Measurements from ENCODE around the gene TBC1D4. TPM values are rescaled to one million over a fixed set of nuclear protein-coding genes. Genes with fewer than 3 reads are reported as not detected.

Gene TBC1D4
- total RNA-seq, 4 donors from 2014 or later, result 10.5 to 35.0 (median 33.1) TPM

DNA sequence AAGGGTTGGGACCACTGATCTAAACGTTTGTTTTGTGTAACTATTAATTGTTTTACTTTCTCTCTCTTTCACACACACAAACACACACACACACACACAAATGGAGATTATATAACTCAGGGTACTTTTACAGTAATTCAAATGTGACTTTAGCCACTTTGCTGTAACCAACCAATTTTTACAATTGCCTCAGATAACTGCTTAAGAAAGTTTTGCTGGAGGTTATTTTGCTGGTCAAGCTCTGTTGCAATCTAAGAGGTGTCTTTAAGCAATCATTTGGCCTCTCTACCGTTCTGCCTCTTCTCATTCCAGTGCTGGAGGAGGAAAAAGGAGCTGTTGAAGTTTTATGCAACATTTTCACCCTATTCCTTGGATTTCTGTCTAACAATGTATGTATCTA is 63.0 kb downstream of the TBC1D4 start:
- no peak for DNase-seq
- no peaks in the 10 kb centered on the region for H3K36me3 ChIP-seq
- no peaks in the 10 kb centered on the region for H3K27me3 ChIP-seq
- H3K4me3 ChIP-seq, result no peak overlapping the region
- peaks cover 0 to 3% (median 2%) of the 10 kb centered on the region in 4 donors for H3K4me1 ChIP-seq
- H3K27ac ChIP-seq, result no peak overlapping the region
- H3K9me3 ChIP-seq, result no peaks in the 10 kb centered on the region
- no peak for TF ChIP-seq CTCF (IDR thresholded peaks at IDR 0.05)
- TF ChIP-seq POLR2A (IDR thresholded peaks at IDR 0.05), result no peak

DNA sequence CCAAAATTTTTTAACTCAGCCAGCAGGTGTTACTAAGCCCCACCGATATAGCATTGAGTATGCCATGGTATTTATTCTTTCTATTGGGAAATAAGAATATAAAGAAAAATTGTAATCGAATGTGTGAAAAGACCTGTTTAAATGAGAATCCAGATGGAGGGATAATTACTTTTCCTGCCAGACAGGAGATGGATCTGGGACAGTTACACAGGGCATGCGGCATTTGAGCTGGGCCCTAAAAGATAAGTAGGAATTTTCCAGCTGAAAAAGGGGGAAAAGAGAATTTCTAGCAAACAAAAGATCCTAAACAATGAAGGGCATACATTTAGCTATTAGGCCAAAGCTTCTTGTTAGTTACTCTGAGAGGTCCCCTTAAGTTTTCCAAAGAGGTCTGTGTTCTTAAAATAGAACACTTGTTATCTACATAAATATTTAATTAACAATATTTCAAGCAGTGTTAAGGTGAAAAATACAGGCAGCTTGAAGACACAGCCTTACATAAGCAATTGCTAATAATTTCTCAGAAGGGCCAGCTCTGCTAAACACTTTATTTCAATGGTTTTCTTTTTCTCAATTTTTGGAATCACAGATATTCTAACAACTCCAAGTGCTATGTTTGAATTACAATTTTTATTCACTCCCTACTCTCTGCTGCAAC is 63.7 kb downstream of the TBC1D4 start:
- Histone ChIP-seq H3K27me3 (no peaks in the 10 kb centered on the region), H3K4me1 (peaks cover 0 to 3% (median 2%) of the 10 kb centered on the region in 4 donors), H3K27ac (no peak overlapping the region), H3K4me3 (no peak overlapping the region), H3K36me3 (no peaks in the 10 kb centered on the region), H3K9me3 (no peaks in the 10 kb centered on the region)
- TF ChIP-seq CTCF (IDR thresholded peaks at IDR 0.05), result no peak
- no peak for TF ChIP-seq POLR2A (IDR thresholded peaks at IDR 0.05)
- DNase-seq, result no peak

DNA sequence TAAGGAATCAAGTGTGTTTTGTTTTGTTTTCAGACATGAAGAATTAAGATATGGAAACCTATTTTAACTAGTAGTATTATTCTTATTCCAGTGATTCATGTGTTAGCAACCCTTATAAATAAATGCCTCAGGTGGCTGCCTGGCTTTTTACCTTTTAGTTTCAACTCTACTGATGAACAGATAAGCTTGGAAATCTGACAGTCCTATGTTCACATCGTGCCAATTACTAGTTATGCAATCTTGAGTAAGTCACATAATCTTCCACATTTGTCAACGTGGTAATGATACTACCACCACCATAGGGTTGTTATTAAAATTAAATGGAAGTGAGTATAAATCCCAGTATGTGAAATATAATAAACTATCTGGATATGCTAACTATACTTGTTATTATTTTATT is 64.3 kb downstream of the TBC1D4 start:
- DNase-seq, result no peak
- TF ChIP-seq POLR2A (IDR thresholded peaks at IDR 0.05) (no peak), CTCF (IDR thresholded peaks at IDR 0.05) (no peak)
- no peaks in the 10 kb centered on the region for H3K9me3 ChIP-seq
- H3K27ac ChIP-seq, result no peak overlapping the region
- no peaks in the 10 kb centered on the region for H3K36me3 ChIP-seq
- no peak overlapping the region for H3K4me3 ChIP-seq
- H3K4me1 ChIP-seq, result peaks cover 0 to 3% (median 2%) of the 10 kb centered on the region in 4 donors
- H3K27me3 ChIP-seq, result no peaks in the 10 kb centered on the region

DNA sequence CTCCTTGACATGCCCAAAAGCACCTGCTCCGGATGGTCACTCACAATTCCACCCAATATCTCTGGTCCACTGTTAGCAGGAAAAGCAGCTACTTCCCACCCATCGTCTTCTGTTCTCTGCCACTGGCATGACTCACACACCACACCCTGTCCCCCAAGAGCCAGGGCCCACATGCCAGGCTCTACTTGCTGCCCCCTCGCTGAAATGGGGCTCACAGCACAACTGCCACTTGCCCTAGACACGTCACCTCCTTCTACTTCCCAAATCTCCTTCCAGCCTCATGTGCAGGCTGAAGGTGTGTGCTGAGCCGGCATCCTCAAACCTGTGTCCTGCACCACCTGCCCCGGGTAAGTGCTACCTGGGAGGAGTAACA is 65.0 kb downstream of the TBC1D4 start:
- Histone ChIP-seq H3K4me3 (no peak overlapping the region), H3K9me3 (no peaks in the 10 kb centered on the region), H3K27ac (no peak overlapping the region), H3K4me1 (peaks cover 0 to 3% (median 2%) of the 10 kb centered on the region in 4 donors), H3K27me3 (no peaks in the 10 kb centered on the region), H3K36me3 (no peaks in the 10 kb centered on the region)
- DNase-seq, result no peak
- no peak for TF ChIP-seq CTCF (IDR thresholded peaks at IDR 0.05)
- no peak for TF ChIP-seq POLR2A (IDR thresholded peaks at IDR 0.05)

GRCh38 chr13:75416327-75417011 is 65.5 kb downstream of the TBC1D4 start:
- H3K4me1 ChIP-seq, result peaks cover 0 to 3% (median 2%) of the 10 kb centered on the region in 4 donors
- H3K9me3 ChIP-seq, result no peaks in the 10 kb centered on the region
- TF ChIP-seq CTCF (IDR thresholded peaks at IDR 0.05) (no peak), POLR2A (IDR thresholded peaks at IDR 0.05) (no peak)
- H3K27me3 ChIP-seq, result no peaks in the 10 kb centered on the region
- no peaks in the 10 kb centered on the region for H3K36me3 ChIP-seq
- H3K27ac ChIP-seq, result no peak overlapping the region
- DNase-seq, result no peak
- no peak overlapping the region for H3K4me3 ChIP-seq
